Measurements from ENCODE around the gene GIT1. TPM values are rescaled to one million over a fixed set of nuclear protein-coding genes. Genes with fewer than 3 reads are reported as not detected.
A peak's percentile ranks its signal among the peaks of the same experiment; 100 is the strongest.

GIT1 gene
- total and polyA plus RNA-seq, 7 experiments from 2014 or later, result 6.8 to 76.3 (median 49.1) TPM

- peaks cover 0 to 82% (median 11%) of the 10 kb centered on the region in 3 experiments for H3K36me3 ChIP-seq (ENCODE audit: control insufficient read depth in 2 of 3, insufficient read depth in 3 of 3, low read length in 3 of 3)
- Mint-ChIP-seq H3K36me3 (peaks cover 0 to 20% (median 8%) of the 10 kb centered on the region in 5 donors), H3K9me3 (no peaks in the 10 kb centered on the region), H3K4me3 (no peak overlapping the region), H3K4me1 (peaks cover 6 to 18% (median 9%) of the 10 kb centered on the region in 7 donors), H3K27me3 (no peaks in the 10 kb centered on the region), H3K27ac (no peak overlapping the region)
- POLR2A ChIA-PET, result interaction anchor here (1.5 to 2.4 kb wide), 3 partner anchors 9 to 197 kb away, joined by 5 to 14 read pairs (median 8); partner anchors contain the start of gene TP53I13
- peaks cover 0 to 6% of the 10 kb centered on the region in 2 donors for H3K4me1 ChIP-seq (ENCODE audit: control insufficient read depth in 2 of 2, insufficient read depth in 2 of 2, low read length in 2 of 2)
- intact Hi-C loops (cut with micrococcal nuclease), result no loop called here
- no peaks in the 10 kb centered on the region for H3K27me3 ChIP-seq (ENCODE audit: control insufficient read depth in 2 of 2, insufficient read depth in 2 of 2, low read length in 2 of 2)
- no peaks in the 10 kb centered on the region for H3K9me3 ChIP-seq (ENCODE audit: control insufficient read depth in 2 of 3, low read length in 3 of 3)
- CTCF ChIA-PET, result interaction anchor here (0.7 to 2.4 kb wide), 5 partner anchors 8 to 228 kb away, joined by 3 to 14 read pairs (median 4); partner anchors contain the start of gene ANKRD13B
- ATAC-seq, result no peak
- H3K4me3 ChIP-seq (ENCODE audit: low read length), result no peak overlapping the region
- DNase-seq, result no peak
- no peak overlapping the region for H3K27ac ChIP-seq (ENCODE audit: low read depth, low read length)
Observed at GRCh38 chr17:29577385-29578211, 11.8 kb downstream of the GIT1 start.

GRCh38 chr17:29577001-29577370 is 12.5 kb downstream of the GIT1 start:
- Histone ChIP-seq H3K27me3 (ENCODE audit: control insufficient read depth in 2 of 2, insufficient read depth in 2 of 2, low read length in 2 of 2) (no peaks in the 10 kb centered on the region), H3K27ac (ENCODE audit: low read depth, low read length) (no peak overlapping the region), H3K9me3 (ENCODE audit: control insufficient read depth in 2 of 3, low read length in 3 of 3) (no peaks in the 10 kb centered on the region), H3K36me3 (ENCODE audit: control insufficient read depth in 2 of 3, insufficient read depth in 3 of 3, low read length in 3 of 3) (peaks cover 0 to 76% (median 6%) of the 10 kb centered on the region in 3 experiments), H3K4me1 (ENCODE audit: control insufficient read depth in 2 of 2, insufficient read depth in 2 of 2, low read length in 2 of 2) (peaks cover 0 to 6% of the 10 kb centered on the region in 2 donors), H3K4me3 (ENCODE audit: low read length) (no peak overlapping the region)
- Mint-ChIP-seq H3K4me3 (no peak overlapping the region), H3K4me1 (peaks cover 6 to 18% (median 9%) of the 10 kb centered on the region in 7 donors), H3K27ac (no peak overlapping the region), H3K27me3 (no peaks in the 10 kb centered on the region), H3K9me3 (no peaks in the 10 kb centered on the region), H3K36me3 (peaks cover 0 to 16% (median 8%) of the 10 kb centered on the region in 5 donors)
- CTCF ChIA-PET, result interaction anchor here (1.2 to 2.4 kb wide), 4 partner anchors 8 to 62 kb away, joined by 3 to 14 read pairs (median 4); partner anchors contain the start of gene ANKRD13B
- ATAC-seq (no peak), DNase-seq (no peak)
- intact Hi-C loops (cut with micrococcal nuclease), result no loop called here
- POLR2A ChIA-PET, result interaction anchor here (1.5 to 2.4 kb wide), 3 partner anchors 8 to 198 kb away, joined by 5 to 14 read pairs (median 8); partner anchors contain the start of gene TP53I13

- Histone ChIP-seq H3K36me3 (ENCODE audit: control insufficient read depth in 2 of 3, insufficient read depth in 3 of 3, low read length in 3 of 3) (peaks cover 0 to 71% (median 4%) of the 10 kb centered on the region in 3 experiments), H3K27ac (ENCODE audit: low read depth, low read length) (no peak overlapping the region), H3K9me3 (ENCODE audit: control insufficient read depth in 2 of 3, low read length in 3 of 3) (no peaks in the 10 kb centered on the region), H3K4me3 (ENCODE audit: low read length) (no peak overlapping the region), H3K4me1 (ENCODE audit: control insufficient read depth in 2 of 2, insufficient read depth in 2 of 2, low read length in 2 of 2) (peaks cover 0 to 6% of the 10 kb centered on the region in 2 donors), H3K27me3 (ENCODE audit: control insufficient read depth in 2 of 2, insufficient read depth in 2 of 2, low read length in 2 of 2) (no peaks in the 10 kb centered on the region)
- DNase-seq, result no peak
- H3K27ac Mint-ChIP-seq, result peak overlapping the region in 1 of 9 donors; percentile 4
- peaks cover 0 to 15% (median 8%) of the 10 kb centered on the region in 5 donors for H3K36me3 Mint-ChIP-seq
- no peaks in the 10 kb centered on the region for H3K9me3 Mint-ChIP-seq
- ATAC-seq, result no peak
- ChIA-PET CTCF (interaction anchor here (0.7 to 2.4 kb wide), 4 partner anchors 15 to 63 kb away, joined by 3 to 14 read pairs (median 4); partner anchors contain the start of gene ANKRD13B), POLR2A (interaction anchor here (0.5 to 2.5 kb wide), 5 partner anchors 8 to 198 kb away, joined by 4 to 14 read pairs (median 7); partner anchors contain the start of gene TP53I13)
- H3K27me3 Mint-ChIP-seq, result no peaks in the 10 kb centered on the region
- intact Hi-C loops (cut with micrococcal nuclease), result no loop called here
- peaks cover 7 to 18% (median 9%) of the 10 kb centered on the region in 7 donors for H3K4me1 Mint-ChIP-seq
- no peak overlapping the region for H3K4me3 Mint-ChIP-seq
Observed at GRCh38 chr17:29576214-29577000, 13.0 kb downstream of the GIT1 start.

DNA sequence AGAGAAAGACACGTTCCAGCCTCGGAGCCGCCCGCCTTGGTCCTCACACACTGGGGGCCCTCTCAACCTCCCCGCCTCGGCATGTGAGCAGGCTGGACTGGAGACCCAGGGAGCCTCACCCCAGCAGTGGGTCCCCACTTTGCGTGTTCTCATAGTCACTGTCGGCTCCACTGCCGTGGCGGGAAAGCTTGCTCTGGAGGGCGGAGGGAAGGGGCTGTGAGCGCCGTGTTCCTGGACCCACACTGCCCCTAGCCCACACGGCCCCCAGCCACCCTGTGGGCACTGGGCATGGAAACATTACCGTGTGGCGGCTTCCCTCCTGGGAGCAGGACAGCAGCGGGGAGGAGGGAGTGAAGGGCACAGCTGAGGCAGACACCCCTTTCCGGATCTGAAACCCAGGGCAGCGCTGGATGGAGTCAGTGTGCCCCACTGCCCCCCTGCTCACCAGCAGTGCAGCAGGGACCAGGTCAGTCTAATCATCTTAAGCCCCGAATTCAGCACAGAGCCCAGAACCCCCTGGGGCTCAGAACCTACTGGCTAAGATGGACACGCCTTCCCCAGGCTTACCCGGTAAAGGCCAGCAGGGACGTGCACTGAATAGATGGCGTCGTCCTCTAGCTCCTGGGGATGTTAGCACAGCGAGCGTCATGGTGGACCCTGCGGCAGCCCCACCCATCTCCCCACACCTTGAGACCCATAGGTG is 13.8 kb downstream of the GIT1 start:
- H3K27me3 ChIP-seq (ENCODE audit: control insufficient read depth in 2 of 2, insufficient read depth in 2 of 2, low read length in 2 of 2), result no peaks in the 10 kb centered on the region
- peak overlapping the region in 1 of 9 donors; percentile 74 for H3K27ac Mint-ChIP-seq
- H3K9me3 Mint-ChIP-seq, result no peaks in the 10 kb centered on the region
- H3K4me1 ChIP-seq (ENCODE audit: control insufficient read depth in 2 of 2, insufficient read depth in 2 of 2, low read length in 2 of 2), result peaks cover 0 to 6% of the 10 kb centered on the region in 2 donors
- H3K4me1 Mint-ChIP-seq, result peaks cover 13 to 23% (median 15%) of the 10 kb centered on the region in 7 donors
- H3K36me3 ChIP-seq (ENCODE audit: control insufficient read depth in 2 of 3, insufficient read depth in 3 of 3, low read length in 3 of 3), result peaks cover 0 to 65% (median 4%) of the 10 kb centered on the region in 3 experiments
- ChIA-PET POLR2A (interaction anchor here (0.5 to 2.5 kb wide), 3 partner anchors 10 to 209 kb away, joined by 3 to 7 read pairs (median 4); no protein-coding TSS in a partner anchor), CTCF (interaction anchor here (0.7 to 1.4 kb wide), 3 partner anchors 38 to 193 kb away, joined by 3 to 5 read pairs (median 4); no protein-coding TSS in a partner anchor)
- peaks cover 0 to 13% (median 8%) of the 10 kb centered on the region in 5 donors for H3K36me3 Mint-ChIP-seq
- H3K27me3 Mint-ChIP-seq, result no peaks in the 10 kb centered on the region
- no peak for DNase-seq
- no peak overlapping the region for H3K4me3 ChIP-seq (ENCODE audit: low read length)
- ATAC-seq, result no peak
- no peak overlapping the region for H3K27ac ChIP-seq (ENCODE audit: low read depth, low read length)
- no peak overlapping the region for H3K4me3 Mint-ChIP-seq
- no peaks in the 10 kb centered on the region for H3K9me3 ChIP-seq (ENCODE audit: control insufficient read depth in 2 of 3, low read length in 3 of 3)
- intact Hi-C loops (cut with micrococcal nuclease), result no loop called here

DNA sequence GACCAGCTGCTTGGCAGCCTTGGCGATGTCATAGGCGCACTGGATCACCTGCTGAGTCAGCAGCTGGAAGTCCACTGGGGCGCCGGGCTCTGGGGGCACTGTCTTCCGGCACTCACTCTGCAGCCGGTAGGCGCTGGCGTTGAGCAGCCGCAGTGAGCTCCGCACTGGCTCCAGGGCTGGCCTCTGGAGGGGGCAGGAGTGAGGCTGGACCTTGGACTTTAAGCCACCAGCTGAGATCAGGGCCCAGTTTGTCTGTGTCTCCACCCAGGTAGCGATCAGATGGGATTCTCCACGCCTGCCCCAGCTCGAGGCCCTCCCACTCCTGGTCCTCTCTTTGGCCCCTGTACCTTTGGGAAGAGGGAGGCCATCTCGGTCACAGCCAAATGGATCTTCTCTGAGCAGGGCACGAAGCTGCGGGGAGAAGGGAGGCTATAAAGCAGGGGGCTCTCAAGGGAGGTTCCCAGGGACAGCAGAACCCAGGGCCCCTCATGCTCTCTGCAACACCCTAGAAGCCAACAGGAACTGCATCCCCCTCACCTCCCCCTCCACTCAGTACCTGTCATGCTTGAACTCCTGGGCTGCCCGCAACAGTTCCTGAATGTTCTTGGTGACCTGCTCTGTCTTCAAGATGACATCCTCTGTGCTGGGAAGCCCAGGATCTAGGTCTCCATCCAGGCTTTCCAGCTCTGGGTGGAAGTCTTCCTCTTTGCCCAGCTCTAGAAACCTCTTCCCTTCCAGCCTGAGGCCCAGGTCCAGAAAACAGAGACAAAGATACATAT is 14.5 kb downstream of the GIT1 start:
- Histone ChIP-seq H3K27ac (ENCODE audit: low read depth, low read length) (no peak overlapping the region), H3K9me3 (ENCODE audit: control insufficient read depth in 2 of 3, low read length in 3 of 3) (no peaks in the 10 kb centered on the region), H3K4me3 (ENCODE audit: low read length) (no peak overlapping the region), H3K36me3 (ENCODE audit: control insufficient read depth in 2 of 3, insufficient read depth in 3 of 3, low read length in 3 of 3) (peaks cover 0 to 65% (median 4%) of the 10 kb centered on the region in 3 experiments), H3K27me3 (ENCODE audit: control insufficient read depth in 2 of 2, insufficient read depth in 2 of 2, low read length in 2 of 2) (no peaks in the 10 kb centered on the region), H3K4me1 (ENCODE audit: control insufficient read depth in 2 of 2, insufficient read depth in 2 of 2, low read length in 2 of 2) (peaks cover 0 to 3% of the 10 kb centered on the region in 2 donors)
- H3K27me3 Mint-ChIP-seq, result no peaks in the 10 kb centered on the region
- H3K4me3 Mint-ChIP-seq, result no peak overlapping the region
- intact Hi-C loops (cut with micrococcal nuclease), result no loop called here
- POLR2A ChIA-PET, result interaction anchor here (0.5 to 2.5 kb wide), 4 partner anchors 11 to 210 kb away, joined by 3 to 7 read pairs (median 3); no protein-coding TSS in a partner anchor
- DNase-seq, result no peak
- peaks cover 10 to 19% (median 12%) of the 10 kb centered on the region in 7 donors for H3K4me1 Mint-ChIP-seq
- peak overlapping the region in 3 of 9 donors; percentile 58 to 74 (median 63) for H3K27ac Mint-ChIP-seq
- H3K9me3 Mint-ChIP-seq, result no peaks in the 10 kb centered on the region
- no peak for ATAC-seq
- CTCF ChIA-PET, result interaction anchor here (1.2 to 1.4 kb wide), 2 partner anchors 194 to 208 kb away, joined by 3 to 5 read pairs; no protein-coding TSS in a partner anchor
- H3K36me3 Mint-ChIP-seq, result peaks cover 0 to 10% (median 2%) of the 10 kb centered on the region in 5 donors
